Liver (tissue), 9 donors: Measurements from ENCODE around the gene ARHGEF26. TPM values are rescaled to one million over a fixed set of nuclear protein-coding genes. Genes with fewer than 3 reads are reported as not detected.

Experiments
- DNase-seq: peaks from one replicate; pipeline ENCODE4 v3.0.0-alpha.2; 2017; ENCODE audit warnings: low spot score
- H3K27ac ChIP-seq, 2 donors: one replicate each; pipeline ENCODE4 v1.7.0; 2013; ENCODE audit warnings: inconsistent platforms in 2 of 2, low read length in 2 of 2, control low read depth in 1 of 2, low read depth in 1 of 2, mild to moderate bottlenecking in 1 of 2
- H3K27me3 ChIP-seq, 4 donors: one replicate each; pipeline versions ENCODE4 v1.6.1 to v1.7.0; 2013; ENCODE audit warnings: low read length in 3 of 4, inconsistent platforms in 1 of 4, mild to moderate bottlenecking in 1 of 4, moderate library complexity in 1 of 4; ENCODE audit not compliant: control insufficient read depth in 4 of 4, insufficient read depth in 4 of 4
- H3K36me3 ChIP-seq, 4 donors: one replicate each; pipeline versions ENCODE4 v1.6.1 to v1.7.0; 2013; ENCODE audit warnings: low read length in 3 of 4, mild to moderate bottlenecking in 3 of 4, low read depth in 1 of 4, moderate library complexity in 1 of 4; ENCODE audit not compliant: control insufficient read depth in 4 of 4, insufficient read depth in 3 of 4
- H3K4me1 ChIP-seq, 4 donors: one replicate each; pipeline versions ENCODE4 v1.6.1 to v1.7.0; 2013; ENCODE audit warnings: low read length in 3 of 4, mild to moderate bottlenecking in 3 of 4, moderate library complexity in 1 of 4; ENCODE audit not compliant: control insufficient read depth in 4 of 4, insufficient read depth in 4 of 4
- H3K4me3 ChIP-seq, 3 donors: one replicate each; pipeline versions ENCODE4 v1.6.1 to v1.7.0; 2013; ENCODE audit warnings: low read length in 3 of 3, control low read depth in 1 of 3, low read depth in 1 of 3, mild to moderate bottlenecking in 1 of 3
- H3K9ac ChIP-seq, 2 donors: one replicate each; pipeline ENCODE4 v1.7.0; 2013; ENCODE audit warnings: low read length in 2 of 2, mild to moderate bottlenecking in 2 of 2, moderate library complexity in 2 of 2, control low read depth in 1 of 2, low read depth in 1 of 2
- H3K9me3 ChIP-seq, 4 donors: one replicate each; pipeline versions ENCODE4 v1.6.1 to v1.7.0; 2013; ENCODE audit warnings: low read length in 3 of 4; ENCODE audit not compliant: control insufficient read depth in 4 of 4
- EGR1 ChIP-seq, 2 donors: IDR thresholded peaks; 2 replicates each; pipeline ENCODE4 v1.6.1; 2016 to 2018; ENCODE audit warnings: antibody characterized with exemption in 2 of 2, low read depth in 2 of 2
- FOXA1 ChIP-seq: IDR thresholded peaks from 2 replicates; pipeline ENCODE4 v1.6.1; 2016; ENCODE audit warnings: antibody characterized with exemption
- GABPA ChIP-seq, 2 donors: IDR thresholded peaks in 1 of 2; conservative IDR thresholded peaks in 1 of 2; 2 replicates each; pipeline ENCODE4 v1.6.1; 2016; ENCODE audit warnings: antibody characterized with exemption in 2 of 2, mild to moderate bottlenecking in 1 of 2, moderate library complexity in 1 of 2
- HNF4A ChIP-seq, 2 donors: conservative IDR thresholded peaks; 2 replicates each; pipeline ENCODE4 v1.6.1; 2016; ENCODE audit warnings: antibody characterized with exemption in 2 of 2, mild to moderate bottlenecking in 2 of 2
- HNF4G ChIP-seq: IDR thresholded peaks from 2 replicates; pipeline ENCODE4 v1.6.1; 2016; ENCODE audit warnings: antibody characterized with exemption
- JUND ChIP-seq, 2 donors: IDR thresholded peaks; 2 replicates each; pipeline ENCODE4 v1.6.1; 2016; ENCODE audit warnings: antibody characterized with exemption in 2 of 2
- MAX ChIP-seq: IDR thresholded peaks from 2 replicates; pipeline ENCODE4 v1.6.1; 2016; ENCODE audit warnings: antibody characterized with exemption
- NR2F2 ChIP-seq: IDR thresholded peaks from 2 replicates; pipeline ENCODE4 v1.6.1; 2016; ENCODE audit warnings: antibody characterized with exemption
- RAD21 ChIP-seq, 2 donors: IDR thresholded peaks; 2 replicates each; pipeline ENCODE4 v1.6.1; 2016; ENCODE audit warnings: antibody characterized with exemption in 2 of 2, mild to moderate bottlenecking in 2 of 2
- REST ChIP-seq: IDR thresholded peaks from 2 replicates; pipeline ENCODE4 v1.6.1; 2016; ENCODE audit warnings: antibody characterized with exemption, mild to moderate bottlenecking
- RXRA ChIP-seq, 2 donors: IDR thresholded peaks; 2 replicates each; pipeline ENCODE4 v1.6.1; 2017 to 2018; ENCODE audit warnings: antibody characterized with exemption in 2 of 2, mild to moderate bottlenecking in 1 of 2
- SP1 ChIP-seq: IDR thresholded peaks from 2 replicates; pipeline ENCODE4 v1.6.1; 2018; ENCODE audit warnings: antibody characterized with exemption, mild to moderate bottlenecking
- YY1 ChIP-seq: IDR thresholded peaks from 2 replicates; pipeline ENCODE4 v1.6.1; 2016; ENCODE audit warnings: antibody characterized with exemption, mild to moderate bottlenecking
- ZBTB33 ChIP-seq: IDR thresholded peaks from 2 replicates; pipeline ENCODE4 v1.6.1; 2016; ENCODE audit warnings: antibody characterized with exemption
- WGBS: extraction: QIAGEN DNeasy Blood & Tissue Kit; methylation state at CpG from one replicate; pipeline ENCODE4 v1.1.7; 2013; 5-methylcytosine and 5-hydroxymethylcytosine counted together
- polyA plus RNA-seq, 2 donors: library from polyadenylated mRNA; stranded (reverse) in 1 of 2; unstranded in 1 of 2; fragments of 200-250 nt in 1 of 2; fragments of >200 nt in 1 of 2; fragmentation: Nextera tagmentation in 1 of 2; extraction: Ambion mirVana in 1 of 2; gene quantifications; one replicate each; pipeline versions ENCODE4 v1.2.1 to v1.2.3, GENCODE V29; 2013 to 2015
- total RNA-seq, 2 donors: library from RNA; depleted of rRNA; stranded (reverse); fragments of >200 nt; gene quantifications; one replicate each; pipeline ENCODE4 v1.2.3, GENCODE V29; 2014
- donor health status: healthy.
- donor health status: healthy.
- donor health status: healthy.
- donor health status: healthy.
- donor health status: healthy.

Gene ARHGEF26
- total and polyA plus RNA-seq, 4 donors = 1.4 to 27.9 (median 18.7) TPM

GRCh38 chr3:154129625-154130024 lies 8.4 kb downstream of the ARHGEF26 start:
- Histone ChIP-seq H3K4me1 (peaks cover 11 to 78% (median 50%) of the 10 kb centered on the region in 4 donors), H3K36me3 (peaks cover 0 to 5% (median 1%) of the 10 kb centered on the region in 4 donors), H3K9ac (peak overlapping the region; percentile 12 to 68), H3K27me3 (no peaks in the 10 kb centered on the region), H3K27ac (peak overlapping the region; percentile 66 to 72), H3K4me3 (no peak overlapping the region), H3K9me3 (no peaks in the 10 kb centered on the region)
- no peak for DNase-seq
- WGBS = 43% methylated on average over 4 of the region's 4 CpGs
- TF ChIP-seq ZBTB33 (peak; percentile 33), JUND (IDR thresholded peaks at IDR 0.05) (peak in 1 of 2 donors; percentile 48), EGR1 (IDR thresholded peaks at IDR 0.05; ENCODE audit: low read depth in 2 of 2) (peak in 1 of 2 donors; percentile 38), RXRA (IDR thresholded peaks at IDR 0.05) (peak; percentile 63 to 68), NR2F2 (no peak), HNF4A (conservative IDR thresholded peaks at IDR 0.05) (peak; percentile 86 to 87), YY1 (no peak), GABPA (IDR thresholded peaks at IDR 0.05 in 1 of 2, conservative IDR thresholded peaks at IDR 0.05 in 1 of 2) (no peak), HNF4G (peak; percentile 60), RAD21 (IDR thresholded peaks at IDR 0.05) (peak in 1 of 2 donors; percentile 13), FOXA1 (no peak), SP1 (peak; percentile 67)

GRCh38 chr3:154130540-154130939 lies 9.3 kb downstream of the ARHGEF26 start:
- Histone ChIP-seq H3K4me3 (peak overlapping the region in 1 of 3 donors; percentile 14), H3K27ac (peak overlapping the region in 1 of 2 donors; percentile 66), H3K9ac (no peak overlapping the region), H3K4me1 (peaks cover 11 to 82% (median 54%) of the 10 kb centered on the region in 4 donors), H3K36me3 (peaks cover 0 to 5% (median 1%) of the 10 kb centered on the region in 4 donors), H3K9me3 (no peaks in the 10 kb centered on the region), H3K27me3 (no peaks in the 10 kb centered on the region)
- TF ChIP-seq EGR1 (IDR thresholded peaks at IDR 0.05; ENCODE audit: low read depth in 2 of 2) (no peak), MAX (no peak)
- WGBS = 73% methylated on average over 3 of the region's 3 CpGs
- no peak for DNase-seq

- peaks cover 12 to 84% (median 58%) of the 10 kb centered on the region in 4 donors for H3K4me1 ChIP-seq
- H3K9ac ChIP-seq = no peak overlapping the region
- no peak for DNase-seq
- peaks cover 0 to 5% (median 1%) of the 10 kb centered on the region in 4 donors for H3K36me3 ChIP-seq
- WGBS = 48% methylated on average over 1 of the region's 1 CpG
- no peak overlapping the region for H3K4me3 ChIP-seq
- H3K27ac ChIP-seq = no peak overlapping the region
- no peaks in the 10 kb centered on the region for H3K9me3 ChIP-seq
- no peak for TF ChIP-seq HNF4A (conservative IDR thresholded peaks at IDR 0.05)
- no peak for TF ChIP-seq ZBTB33
- TF ChIP-seq NR2F2 = no peak
- no peak for TF ChIP-seq RXRA (IDR thresholded peaks at IDR 0.05)
- no peak for TF ChIP-seq REST
- H3K27me3 ChIP-seq = no peaks in the 10 kb centered on the region
Observed at GRCh38 chr3:154131830-154132229, 10.6 kb downstream of the ARHGEF26 start.
